Measurements from ENCODE around the gene MPC1.

The MPC1 gene

GRCh38 chr6:166382933-166383801, at the start of gene MPC1:
TSS of gene MPC1 (minus strand) at chr6:166382940. CDS start at chr6:166382876, 64 bp downstream.
- H3K4me1 Mint-ChIP-seq (ENCODE audit: low read depth) = peaks cover 11% of the 10 kb centered on the region

DNA sequence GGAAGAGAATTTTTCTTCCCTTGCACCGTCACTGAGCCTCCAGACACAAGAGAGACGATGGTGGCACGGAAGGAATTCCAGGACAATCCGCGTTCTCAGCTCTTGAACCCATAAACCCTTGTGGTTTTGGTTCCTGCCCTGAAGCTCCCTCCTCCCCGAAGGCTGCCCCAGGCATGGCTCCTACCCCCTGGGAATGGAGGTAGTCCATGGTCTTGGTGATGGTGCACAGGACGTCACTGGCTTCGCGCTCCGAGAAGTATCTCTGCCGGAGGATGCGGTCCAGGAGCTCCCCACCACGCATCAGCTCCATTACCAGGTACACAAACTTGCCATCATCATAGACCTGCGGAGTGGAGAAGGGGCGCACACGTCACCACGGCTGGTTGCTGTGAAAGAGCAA, 47.5 kb upstream of the MPC1 start:
- intact Hi-C loops (cut with micrococcal nuclease) = no loop called here
- Mint-ChIP-seq H3K4me3 (no peak overlapping the region), H3K27me3 (no peaks in the 10 kb centered on the region), H3K9me3 (no peaks in the 10 kb centered on the region), H3K36me3 (ENCODE audit: low read depth) (no peaks in the 10 kb centered on the region), H3K4me1 (ENCODE audit: low read depth) (peaks cover under 1% of the 10 kb centered on the region), H3K27ac (no peak overlapping the region)

More at GRCh38 chr6:166382933-166383801, at the start of gene MPC1:
- H3K9me3 Mint-ChIP-seq = no peaks in the 10 kb centered on the region
- H3K27me3 Mint-ChIP-seq = no peaks in the 10 kb centered on the region
- H3K36me3 Mint-ChIP-seq (ENCODE audit: low read depth) = peaks cover 9% of the 10 kb centered on the region
- peak within 1 kb of the TSS; percentile 92 for H3K27ac Mint-ChIP-seq
- intact Hi-C loops (cut with micrococcal nuclease) = loop anchor here (1.0 kb wide), 1 partner anchor 124 kb away; no protein-coding TSS in a partner anchor
- peak within 1 kb of the TSS; percentile 96 for H3K4me3 Mint-ChIP-seq

GRCh38 chr6:166424431-166424830, 41.7 kb upstream of the MPC1 start:
- Mint-ChIP-seq H3K4me3 (no peak overlapping the region), H3K36me3 (ENCODE audit: low read depth) (no peaks in the 10 kb centered on the region), H3K27me3 (no peaks in the 10 kb centered on the region), H3K9me3 (no peaks in the 10 kb centered on the region), H3K27ac (no peak overlapping the region), H3K4me1 (ENCODE audit: low read depth) (peaks cover 5% of the 10 kb centered on the region)
- intact Hi-C loops (cut with micrococcal nuclease) = no loop called here

DNA sequence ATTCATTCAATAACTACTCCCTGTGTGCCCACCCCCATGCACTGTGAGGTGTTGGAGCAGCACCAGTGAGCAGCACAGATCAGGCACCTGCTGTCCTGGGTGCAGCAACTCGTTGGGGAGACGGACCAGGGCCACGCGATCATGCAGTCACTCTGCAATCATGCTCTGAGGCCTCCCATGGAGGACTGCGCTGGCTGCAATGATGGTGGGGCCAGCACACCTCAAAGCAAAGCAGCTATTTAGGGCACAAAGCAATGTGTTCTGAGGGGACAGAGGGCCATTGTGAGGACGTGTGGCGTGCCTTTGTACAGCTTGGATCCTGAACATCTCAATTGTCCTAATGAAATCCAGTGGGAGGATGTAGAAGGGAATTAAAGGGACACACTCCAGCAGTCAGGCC, 41.0 kb upstream of the MPC1 start:
- intact Hi-C loops (cut with micrococcal nuclease) = no loop called here
- H3K27me3 Mint-ChIP-seq = no peaks in the 10 kb centered on the region
- H3K27ac Mint-ChIP-seq = no peak overlapping the region

DNA sequence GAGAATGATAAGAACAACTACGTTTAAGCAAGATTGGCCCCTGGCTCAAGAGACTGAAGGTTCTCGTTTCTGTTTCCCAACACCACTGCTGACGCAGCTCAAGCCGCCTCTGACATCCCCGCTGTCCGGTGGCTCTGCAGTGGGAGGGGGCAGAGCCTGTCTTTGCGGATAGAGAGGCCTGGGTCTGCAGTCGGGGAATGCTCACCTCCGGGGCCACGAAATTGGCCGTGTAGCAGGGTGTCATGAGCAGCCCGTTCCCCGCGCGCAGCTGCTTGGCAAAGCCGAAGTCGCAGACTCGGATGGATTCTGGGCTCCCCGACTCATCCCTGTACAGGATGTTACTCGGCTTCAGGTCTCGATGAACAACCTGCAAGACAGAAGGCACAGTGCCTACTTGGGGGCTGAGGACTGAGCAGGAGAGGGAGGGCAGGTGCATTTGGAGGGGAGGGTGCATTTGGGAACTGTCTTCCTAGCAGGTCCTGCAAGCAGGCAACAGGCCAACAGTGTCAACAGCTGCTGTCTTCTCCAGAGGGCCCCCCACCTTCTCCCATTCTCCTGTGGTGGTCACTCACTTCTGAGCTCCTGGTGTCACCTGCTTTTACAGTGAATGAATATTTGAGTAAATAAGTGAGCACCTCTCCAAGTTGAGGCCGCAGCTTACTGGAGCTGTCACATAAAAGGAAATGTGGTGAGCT, 40.5 kb upstream of the MPC1 start:
- no peaks in the 10 kb centered on the region for H3K9me3 Mint-ChIP-seq
- intact Hi-C loops (cut with micrococcal nuclease) = no loop called here
- H3K27ac Mint-ChIP-seq = no peak overlapping the region
- no peak overlapping the region for H3K4me3 Mint-ChIP-seq
- no peaks in the 10 kb centered on the region for H3K27me3 Mint-ChIP-seq
- no peaks in the 10 kb centered on the region for H3K36me3 Mint-ChIP-seq (ENCODE audit: low read depth)
- peaks cover 5% of the 10 kb centered on the region for H3K4me1 Mint-ChIP-seq (ENCODE audit: low read depth)

More for the DNA sequence above, 41.0 kb upstream of the MPC1 start:
- H3K4me3 Mint-ChIP-seq = no peak overlapping the region
- no peaks in the 10 kb centered on the region for H3K9me3 Mint-ChIP-seq
- H3K4me1 Mint-ChIP-seq (ENCODE audit: low read depth) = peaks cover 5% of the 10 kb centered on the region
- no peaks in the 10 kb centered on the region for H3K36me3 Mint-ChIP-seq (ENCODE audit: low read depth)

DNA sequence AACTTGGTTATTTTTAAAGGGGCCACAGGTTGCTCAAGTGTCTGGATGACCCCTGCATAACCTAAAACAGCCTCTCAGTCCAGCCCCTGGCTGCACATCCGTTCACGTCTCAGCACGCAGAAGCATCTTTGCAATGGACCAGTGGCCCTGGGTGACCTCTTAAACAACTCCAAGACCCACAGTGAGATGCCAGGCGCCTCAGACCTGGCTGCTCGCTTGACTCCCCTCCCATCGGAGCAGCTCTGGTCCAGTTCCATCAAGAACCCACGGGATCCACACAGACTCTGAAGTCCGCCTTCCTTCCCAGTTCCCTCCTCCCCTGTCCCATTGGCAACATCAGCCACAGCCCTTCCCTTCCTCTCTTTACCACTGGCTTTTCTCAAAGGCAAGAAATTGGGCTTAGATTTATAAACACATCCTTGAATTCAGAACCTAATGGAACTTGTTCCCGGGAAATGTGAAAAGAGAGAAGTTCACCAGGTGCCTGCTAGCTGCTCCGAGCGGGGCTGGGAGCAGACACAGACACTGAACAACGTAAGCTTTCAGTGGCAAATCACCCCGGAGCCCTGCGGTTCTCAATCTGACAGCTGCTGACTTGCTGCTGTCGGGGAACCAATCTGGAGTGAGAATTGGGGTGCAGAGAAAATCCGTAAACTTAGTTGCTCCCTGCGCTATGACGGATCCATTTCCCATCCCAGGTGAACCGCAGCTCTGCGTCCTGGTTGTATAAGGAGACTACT, 39.6 kb upstream of the MPC1 start:
- Mint-ChIP-seq H3K36me3 (ENCODE audit: low read depth) (no peaks in the 10 kb centered on the region), H3K27me3 (no peaks in the 10 kb centered on the region), H3K4me1 (ENCODE audit: low read depth) (peaks cover 5% of the 10 kb centered on the region), H3K9me3 (no peaks in the 10 kb centered on the region), H3K27ac (no peak overlapping the region), H3K4me3 (no peak overlapping the region)
- intact Hi-C loops (cut with micrococcal nuclease) = no loop called here

GRCh38 chr6:166420351-166420750, 37.6 kb upstream of the MPC1 start:
- intact Hi-C loops (cut with micrococcal nuclease) = no loop called here
- peaks cover 5% of the 10 kb centered on the region for H3K4me1 Mint-ChIP-seq (ENCODE audit: low read depth)
- H3K27me3 Mint-ChIP-seq = no peaks in the 10 kb centered on the region
- no peak overlapping the region for H3K4me3 Mint-ChIP-seq
- H3K9me3 Mint-ChIP-seq = peaks cover 9% of the 10 kb centered on the region
- no peak overlapping the region for H3K27ac Mint-ChIP-seq
- H3K36me3 Mint-ChIP-seq (ENCODE audit: low read depth) = no peaks in the 10 kb centered on the region

DNA sequence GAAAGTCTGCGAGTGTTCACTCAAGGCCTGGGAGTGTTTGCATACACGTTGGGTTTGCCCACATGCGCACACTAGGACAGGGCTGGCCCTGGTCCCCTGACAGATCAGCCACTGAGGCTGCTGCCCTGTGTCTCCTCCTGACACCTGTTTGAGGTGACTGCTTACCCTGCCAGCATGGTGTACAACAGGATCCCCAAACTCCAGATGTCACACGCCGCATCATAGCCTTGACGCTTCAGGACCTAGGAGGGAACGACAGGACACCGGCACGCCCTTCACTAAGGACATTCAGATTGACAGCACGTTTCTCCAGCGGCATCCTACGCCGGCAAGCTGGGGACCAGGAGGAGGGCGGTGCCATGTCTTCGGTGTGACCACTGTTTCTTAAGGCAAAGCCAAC, 37.0 kb upstream of the MPC1 start:
- Mint-ChIP-seq H3K4me1 (ENCODE audit: low read depth) (peaks cover 5% of the 10 kb centered on the region), H3K4me3 (no peak overlapping the region), H3K9me3 (peaks cover 9% of the 10 kb centered on the region), H3K36me3 (ENCODE audit: low read depth) (no peaks in the 10 kb centered on the region), H3K27ac (no peak overlapping the region), H3K27me3 (no peaks in the 10 kb centered on the region)
- intact Hi-C loops (cut with micrococcal nuclease) = no loop called here

DNA sequence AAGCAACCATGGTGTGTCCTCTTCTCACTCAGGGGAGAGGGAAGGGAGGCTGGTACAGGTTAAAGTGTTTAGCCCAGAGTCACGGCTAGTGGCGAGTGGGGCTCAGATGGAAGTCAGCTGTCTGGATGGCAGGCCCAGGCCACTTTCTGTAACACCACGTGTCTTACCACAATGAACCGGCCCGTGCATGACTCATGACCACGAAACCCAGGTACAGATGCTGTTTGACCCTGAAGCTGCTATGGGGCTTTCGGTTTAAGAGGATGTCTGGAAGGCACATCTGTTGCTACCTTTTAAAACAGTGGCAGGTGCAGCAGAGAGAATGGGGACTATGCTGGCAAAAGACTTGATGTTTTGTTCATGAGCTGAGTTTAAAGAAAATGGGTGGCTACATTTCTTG, 36.5 kb upstream of the MPC1 start:
- Mint-ChIP-seq H3K4me3 (no peak overlapping the region), H3K4me1 (ENCODE audit: low read depth) (peaks cover 5% of the 10 kb centered on the region), H3K27me3 (no peaks in the 10 kb centered on the region), H3K36me3 (ENCODE audit: low read depth) (no peaks in the 10 kb centered on the region), H3K9me3 (peaks cover 9% of the 10 kb centered on the region), H3K27ac (no peak overlapping the region)
- intact Hi-C loops (cut with micrococcal nuclease) = no loop called here

DNA sequence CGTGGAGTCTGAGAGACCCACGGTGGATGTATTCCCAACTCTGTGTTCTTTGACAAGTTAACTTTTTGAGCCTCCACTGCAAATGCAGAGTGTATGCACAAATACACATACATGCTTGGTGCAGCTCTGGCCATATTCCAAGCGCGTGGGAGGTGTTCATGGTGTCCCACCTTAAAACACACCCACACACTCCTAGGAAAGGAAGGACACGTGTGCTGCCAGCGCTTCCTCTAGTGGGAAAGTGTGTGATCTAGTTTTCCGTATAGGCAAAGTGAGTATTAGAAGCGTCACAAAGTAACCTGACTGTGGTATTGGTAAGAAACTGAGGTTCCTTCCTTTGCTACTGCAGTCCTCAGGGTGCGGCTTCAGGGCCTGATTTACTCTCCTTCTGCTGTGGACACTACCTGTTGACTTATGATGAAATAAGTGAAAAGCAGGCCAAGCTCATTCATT, 36.0 kb upstream of the MPC1 start:
- intact Hi-C loops (cut with micrococcal nuclease) = no loop called here
- Mint-ChIP-seq H3K27ac (no peak overlapping the region), H3K4me1 (ENCODE audit: low read depth) (peaks cover 5% of the 10 kb centered on the region), H3K36me3 (ENCODE audit: low read depth) (no peaks in the 10 kb centered on the region), H3K27me3 (no peaks in the 10 kb centered on the region), H3K9me3 (peaks cover 9% of the 10 kb centered on the region), H3K4me3 (no peak overlapping the region)

DNA sequence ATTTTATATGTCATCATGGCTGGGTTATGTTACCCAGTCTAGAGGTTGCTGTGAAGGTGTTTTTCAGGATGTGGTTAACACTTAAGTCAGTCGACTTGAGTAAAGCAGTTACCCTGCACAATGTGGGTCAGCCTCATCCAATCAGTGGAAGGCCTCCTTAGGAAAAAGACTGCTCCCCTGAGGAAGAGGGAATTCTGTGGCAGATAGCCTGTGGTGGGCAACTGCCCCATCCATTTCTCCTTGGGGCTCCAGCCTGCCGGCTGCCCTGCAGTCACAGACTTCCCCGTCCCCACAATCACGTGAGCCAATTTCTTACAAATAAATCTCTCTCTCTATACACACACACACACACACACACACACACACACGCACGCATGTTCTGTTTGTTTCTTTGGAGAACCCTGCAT, 34.5 kb upstream of the MPC1 start:
- Mint-ChIP-seq H3K4me3 (no peak overlapping the region), H3K36me3 (ENCODE audit: low read depth) (no peaks in the 10 kb centered on the region), H3K9me3 (peaks cover 9% of the 10 kb centered on the region), H3K4me1 (ENCODE audit: low read depth) (peaks cover 5% of the 10 kb centered on the region), H3K27me3 (no peaks in the 10 kb centered on the region), H3K27ac (no peak overlapping the region)
- intact Hi-C loops (cut with micrococcal nuclease) = no loop called here

- no peak overlapping the region for H3K4me3 Mint-ChIP-seq
- no peak overlapping the region for H3K27ac Mint-ChIP-seq
- H3K4me1 Mint-ChIP-seq (ENCODE audit: low read depth) = peaks cover 5% of the 10 kb centered on the region
- intact Hi-C loops (cut with micrococcal nuclease) = no loop called here
- H3K36me3 Mint-ChIP-seq (ENCODE audit: low read depth) = no peaks in the 10 kb centered on the region
- H3K9me3 Mint-ChIP-seq = peaks cover 9% of the 10 kb centered on the region
- no peaks in the 10 kb centered on the region for H3K27me3 Mint-ChIP-seq
Observed at GRCh38 chr6:166415833-166416347, 33.1 kb upstream of the MPC1 start.

DNA sequence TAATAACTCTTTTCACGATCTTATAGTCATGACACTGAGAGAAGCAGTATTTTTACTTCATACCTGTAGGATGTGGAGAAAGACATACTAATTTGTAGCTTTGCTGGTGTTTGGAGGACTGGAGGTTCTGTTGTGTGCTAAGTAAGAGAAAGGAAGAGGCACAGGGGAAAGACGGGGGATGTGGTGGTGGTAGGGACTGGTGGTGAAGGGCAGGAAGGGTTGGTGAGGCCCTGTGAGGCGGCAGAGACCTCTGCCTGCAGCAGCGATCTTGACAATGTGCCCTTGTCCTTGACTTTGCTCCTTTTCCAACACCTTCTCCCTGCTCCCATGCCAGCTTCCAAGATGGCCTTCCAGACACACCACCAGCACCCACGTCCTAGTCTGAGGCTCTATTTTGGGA, 32.6 kb upstream of the MPC1 start:
- Mint-ChIP-seq H3K36me3 (ENCODE audit: low read depth) (no peaks in the 10 kb centered on the region), H3K4me3 (no peak overlapping the region), H3K9me3 (peaks cover 9% of the 10 kb centered on the region), H3K27me3 (no peaks in the 10 kb centered on the region), H3K4me1 (ENCODE audit: low read depth) (peaks cover 7% of the 10 kb centered on the region), H3K27ac (no peak overlapping the region)
- intact Hi-C loops (cut with micrococcal nuclease) = no loop called here

Measured in dendritic cell treated with granulocyte-macrophage colony-stimulating factor and Interleukin-4, amounts not matched to agents 40 ng/mL and 50 ng/mL, for 4 days (primary cell).